GM19238 (cell line): ENCODE results near the gene SEMA4A.
A peak's percentile ranks its signal among the peaks of the same experiment; 100 is the strongest.
"Not testable (repeated sequence)": the region's sequence is repeated elsewhere in the genome, so short reads cannot be mapped to it uniquely, and the experiment has no call there.

Experiments
- DNase-seq: peaks from one replicate; pipeline ENCODE4 v3.0.0; 2011; ENCODE audit warnings: low spot score; ENCODE audit not compliant: insufficient read length

SEMA4A gene

DNA sequence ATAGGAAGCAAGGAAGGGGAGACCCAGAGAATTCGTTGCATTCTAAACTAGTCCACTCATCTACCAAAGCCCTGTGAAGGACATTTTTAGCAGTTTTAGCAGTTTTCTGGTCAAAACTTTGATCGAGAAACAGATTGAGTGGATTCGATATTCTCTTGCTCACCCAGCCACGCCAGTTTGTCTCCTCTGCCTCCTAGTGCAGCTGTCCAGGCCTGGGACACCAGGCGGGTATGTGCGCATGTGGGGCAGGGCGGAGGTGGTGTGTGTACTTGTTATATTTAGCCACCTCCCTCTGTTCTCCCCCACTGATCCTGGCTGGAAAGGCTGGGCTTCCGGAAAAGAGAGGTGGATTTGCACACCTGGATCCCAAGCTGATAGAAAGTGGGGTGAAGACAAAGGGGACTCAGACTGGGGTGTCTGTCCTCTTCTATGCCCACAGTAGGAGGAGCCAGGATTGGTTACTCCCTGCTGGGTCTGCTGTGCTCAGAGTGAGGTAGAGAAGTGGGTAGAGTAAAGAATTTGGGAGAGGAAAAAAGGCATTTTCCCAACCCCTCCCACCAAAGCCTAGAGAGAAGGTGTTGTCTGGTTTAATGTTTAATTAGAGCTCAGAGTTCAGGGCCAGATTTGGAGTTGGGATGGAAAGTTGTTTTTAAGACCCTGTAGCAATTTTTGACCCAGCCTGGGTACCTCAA lies 35.1 kb upstream of the SEMA4A start:
- DNase-seq, result no peak

DNA sequence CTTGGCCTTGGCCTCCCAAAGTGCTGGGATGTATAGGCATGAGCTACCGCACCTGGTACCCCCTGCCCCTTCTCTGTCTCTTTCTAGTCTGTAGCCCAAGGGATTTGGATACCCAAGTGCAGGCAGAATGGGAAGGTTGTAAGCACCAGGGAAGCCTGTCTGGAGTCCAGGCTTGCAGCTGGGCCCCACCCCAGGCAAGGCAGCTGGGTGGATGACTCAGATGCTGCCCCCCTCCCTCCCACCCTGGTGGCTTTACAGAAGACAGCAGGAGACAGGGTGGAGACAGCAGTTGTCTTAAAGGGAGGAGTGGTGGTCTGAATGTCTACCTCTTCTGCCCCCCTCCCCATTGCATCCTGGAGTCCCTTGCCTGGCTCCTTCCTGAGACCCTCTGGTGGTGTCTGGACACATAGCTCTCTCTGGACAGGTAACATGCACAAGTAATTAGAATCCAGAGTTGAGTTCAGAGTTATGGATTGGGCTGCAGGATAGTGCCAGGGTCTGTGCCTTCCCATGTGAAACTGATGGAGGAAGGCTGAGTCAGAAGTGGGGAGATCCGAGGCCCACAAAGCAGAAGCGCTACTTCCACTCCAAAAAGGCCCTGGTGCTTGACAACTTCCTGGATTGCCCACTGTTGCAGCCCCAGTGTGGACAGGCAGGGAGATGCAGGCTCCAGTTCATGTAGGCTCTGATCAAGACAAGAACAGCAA lies 33.7 kb upstream of the SEMA4A start:
- DNase-seq, result no peak

DNA sequence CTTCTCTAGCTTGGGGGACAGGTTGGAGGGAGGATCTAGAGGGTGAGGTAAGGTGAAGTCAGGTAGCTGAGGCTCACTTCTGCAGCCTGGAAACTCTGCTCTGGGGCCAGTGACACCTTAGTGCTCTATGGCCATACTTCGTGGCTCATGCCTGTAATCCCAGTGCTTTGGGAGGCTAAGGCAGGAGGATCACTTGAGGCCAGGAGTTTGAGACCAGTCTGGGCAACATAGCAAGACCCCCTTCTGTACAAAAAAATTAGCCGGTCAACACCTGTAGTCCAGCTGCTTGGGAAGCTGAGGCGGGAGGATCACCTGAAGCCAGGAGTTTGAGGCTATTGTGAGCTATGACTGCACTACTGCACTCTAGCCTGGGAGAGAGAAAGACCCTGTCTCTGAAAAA lies 33.1 kb upstream of the SEMA4A start:
- DNase-seq, result no peak

DNA sequence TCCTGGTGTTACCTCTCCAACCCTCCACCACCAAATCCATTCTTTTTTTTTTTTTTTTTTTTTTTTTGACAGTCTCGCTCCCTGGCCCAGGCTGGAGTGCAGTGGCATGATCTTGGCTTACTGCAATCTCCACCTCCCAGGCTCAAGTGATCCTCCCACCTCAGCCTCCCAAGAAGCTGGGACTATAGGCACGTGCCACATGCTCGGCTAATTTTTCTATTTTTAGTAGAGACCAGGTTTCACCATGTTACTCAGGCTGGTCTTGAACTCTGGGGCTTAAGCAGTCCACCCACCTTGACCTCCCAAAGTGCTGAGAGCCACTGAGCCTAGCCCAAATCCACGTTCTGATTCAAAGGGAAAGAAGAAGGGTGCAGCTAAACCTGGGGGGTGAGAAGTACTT lies 32.4 kb upstream of the SEMA4A start:
- DNase-seq, result not testable (repeated sequence)

DNA sequence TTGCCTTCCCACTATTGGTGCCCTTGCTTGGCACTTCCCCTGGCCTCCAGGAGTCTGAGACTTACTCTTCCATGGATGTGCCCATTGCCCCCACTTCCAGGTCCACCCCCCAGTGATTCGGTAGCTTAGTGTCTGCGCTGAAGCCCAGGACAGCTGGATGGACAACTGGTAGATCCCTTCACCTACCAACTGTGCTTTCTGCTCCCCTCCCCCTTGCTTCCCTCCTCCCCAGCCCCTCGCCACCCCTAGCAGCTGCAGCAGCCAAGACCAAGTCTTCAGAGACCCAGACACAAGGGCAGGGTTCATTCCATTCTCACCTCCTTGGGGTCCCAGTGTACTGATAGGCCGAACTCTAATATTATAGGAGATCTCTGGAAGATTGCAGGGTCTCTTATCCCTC lies 31.9 kb upstream of the SEMA4A start:
- no peak for DNase-seq

DNA sequence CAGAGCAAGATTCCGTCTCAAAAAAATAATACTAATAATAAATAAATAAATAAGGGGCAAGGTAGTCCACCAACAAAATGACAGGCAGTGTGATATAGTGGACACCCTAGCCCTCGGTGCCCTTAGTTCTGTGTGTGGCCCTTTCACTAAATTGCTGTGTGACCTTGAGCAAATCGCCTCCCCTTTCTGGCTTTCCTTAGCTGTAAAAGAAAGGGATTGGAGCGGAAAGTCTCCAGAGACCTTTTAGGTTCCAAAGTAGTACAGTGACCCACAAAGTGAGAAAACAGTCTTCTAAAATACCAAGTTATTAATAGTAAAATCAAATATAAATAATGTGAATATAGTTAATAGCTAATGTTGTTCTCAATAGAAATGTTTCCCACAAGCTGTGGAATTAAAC lies 31.3 kb upstream of the SEMA4A start:
- no peak for DNase-seq

DNA sequence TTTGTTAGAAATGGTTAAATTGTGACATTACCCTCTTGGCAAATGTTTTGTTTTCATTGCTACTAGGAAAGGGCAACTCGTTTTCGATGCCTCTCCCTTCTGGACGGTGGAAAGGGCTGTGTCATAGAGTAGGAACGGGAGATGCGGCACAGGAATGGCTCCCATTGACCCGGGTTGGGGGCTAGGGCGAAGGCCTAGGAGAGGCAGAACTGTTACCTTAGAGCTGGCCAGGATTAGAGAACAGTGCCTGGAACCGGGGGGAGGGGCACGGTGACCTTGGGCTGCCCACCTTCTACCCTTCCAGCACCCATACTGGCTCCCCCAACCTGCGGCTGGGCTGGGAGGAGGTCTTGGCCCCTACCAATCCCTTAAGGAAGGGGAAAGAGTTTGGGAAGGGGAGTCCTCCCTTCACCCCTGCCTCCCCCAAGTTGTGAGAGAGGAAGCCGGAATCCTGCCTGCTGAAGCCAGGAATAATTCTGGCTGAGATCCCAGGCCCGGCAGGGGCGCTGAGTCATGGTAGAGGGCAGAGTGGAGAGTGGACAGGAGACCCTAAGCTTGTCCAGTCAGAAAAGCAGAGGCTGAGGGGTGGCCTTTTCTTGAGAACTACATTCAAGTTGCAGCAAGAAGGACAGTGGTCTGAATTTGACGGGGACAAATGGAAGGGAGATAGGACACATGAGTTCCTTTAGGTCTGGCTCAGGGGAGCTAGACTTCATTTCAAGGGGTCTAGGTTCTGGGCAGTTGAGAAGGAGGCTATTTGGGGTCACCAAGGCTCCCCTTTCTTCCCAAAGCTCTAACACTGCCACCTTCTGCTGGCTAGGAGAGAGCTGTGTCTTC lies 30.6 kb upstream of the SEMA4A start:
- no peak for DNase-seq

DNA sequence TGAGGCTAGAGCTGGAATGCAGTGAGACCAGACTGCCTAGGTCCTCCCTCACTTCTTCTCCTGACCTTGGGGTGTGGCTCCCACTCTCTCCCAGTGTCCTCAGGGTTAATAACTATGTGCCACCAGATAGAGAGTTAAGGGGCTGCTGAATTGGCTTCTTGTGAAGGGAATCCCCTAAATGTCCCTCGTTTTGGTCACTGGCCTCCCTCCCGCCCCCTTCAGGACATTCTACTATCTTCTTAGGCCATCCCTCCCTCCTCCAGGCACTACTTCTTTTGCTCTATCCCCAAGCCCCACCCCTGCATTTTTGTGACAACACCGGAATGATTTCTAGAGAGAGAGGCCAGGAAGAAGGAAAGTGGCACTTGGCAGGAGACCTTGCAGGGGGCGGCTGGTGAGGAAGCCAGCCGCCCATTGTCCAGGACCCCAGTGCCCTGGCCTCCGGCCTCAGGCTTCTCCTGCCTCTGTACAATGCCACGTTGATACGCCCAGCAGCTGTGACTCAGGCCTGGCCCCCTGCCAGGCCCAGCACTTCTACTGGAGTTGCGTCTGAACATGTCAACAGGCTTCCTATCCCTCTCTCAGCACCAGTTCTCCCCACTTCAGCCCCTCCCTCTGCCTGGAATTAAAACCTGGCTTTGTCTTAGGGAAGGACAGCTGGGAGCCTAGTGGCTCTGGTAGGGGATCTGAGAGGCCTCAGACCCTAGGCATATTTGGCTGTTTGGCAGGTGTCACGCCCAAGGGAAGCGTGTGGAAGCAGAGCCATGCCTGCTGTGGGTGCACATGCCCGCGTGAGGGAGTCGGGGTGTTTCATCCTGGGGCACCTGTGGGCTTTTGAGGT lies 29.8 kb upstream of the SEMA4A start:
- no peak for DNase-seq

DNA sequence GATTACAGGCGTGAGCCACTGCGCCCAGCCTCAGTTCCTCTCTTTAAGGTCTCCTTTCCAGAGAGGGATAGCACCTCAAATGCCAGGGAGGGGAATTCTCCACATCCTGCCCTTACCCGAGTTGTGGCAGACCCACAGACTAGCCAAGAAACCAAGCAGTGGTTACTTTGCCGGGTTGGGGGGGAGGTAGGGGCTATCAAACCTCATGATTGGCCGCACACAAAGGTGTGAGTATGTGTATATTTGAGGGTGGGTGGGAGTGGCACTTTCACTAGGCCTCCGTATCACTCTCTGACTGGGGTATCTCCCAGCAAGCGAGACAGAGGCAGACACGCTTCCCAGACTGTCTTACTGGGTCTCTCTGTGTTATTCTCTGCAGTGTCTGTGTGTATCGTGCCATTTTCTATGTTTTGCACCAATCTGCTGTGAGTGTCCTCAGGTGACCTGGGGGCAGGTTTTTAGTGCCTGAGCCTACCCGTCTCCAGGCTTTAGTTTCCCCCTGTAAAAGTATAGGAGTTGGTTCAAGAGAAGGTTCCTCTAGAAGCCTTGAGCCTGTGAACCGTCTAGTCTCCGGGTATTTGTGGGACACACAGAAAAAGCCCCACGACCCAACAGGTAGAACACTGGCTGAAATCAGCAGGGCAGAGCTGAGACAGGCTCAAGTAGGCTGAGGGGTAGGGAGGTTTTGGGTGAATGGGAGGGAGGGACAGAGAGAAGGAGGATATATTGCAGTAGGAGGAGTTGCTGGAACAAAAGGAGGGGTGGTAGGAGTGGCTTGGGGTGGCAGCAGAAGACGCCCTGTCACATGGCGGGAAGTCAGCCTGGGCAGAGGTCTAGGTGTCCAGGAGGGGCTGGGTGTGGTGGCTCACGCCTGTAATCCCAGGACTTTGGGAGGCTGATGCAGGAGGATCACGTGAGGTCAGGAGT lies 28.6 kb upstream of the SEMA4A start:
- DNase-seq, result no peak

DNA sequence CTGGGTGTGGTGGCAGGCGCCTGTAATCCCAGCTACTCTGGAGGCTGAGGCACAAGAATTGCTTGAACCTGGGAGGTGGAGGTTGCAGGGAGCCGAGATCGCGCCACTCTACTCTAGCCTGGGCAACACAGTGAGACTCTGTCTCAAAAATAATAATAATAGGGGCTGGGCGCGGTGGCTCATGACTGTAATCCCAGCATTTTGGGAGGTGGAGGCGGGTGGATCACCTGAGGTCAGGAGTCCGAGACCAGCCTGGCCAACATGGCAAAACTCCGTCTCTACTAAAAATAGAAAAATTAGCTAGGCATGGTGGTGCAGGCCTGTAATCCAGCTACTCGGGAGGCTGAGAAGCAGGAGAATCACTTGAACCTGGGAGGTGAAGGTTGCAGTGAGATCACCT lies 27.8 kb upstream of the SEMA4A start:
- not testable (repeated sequence) for DNase-seq

DNA sequence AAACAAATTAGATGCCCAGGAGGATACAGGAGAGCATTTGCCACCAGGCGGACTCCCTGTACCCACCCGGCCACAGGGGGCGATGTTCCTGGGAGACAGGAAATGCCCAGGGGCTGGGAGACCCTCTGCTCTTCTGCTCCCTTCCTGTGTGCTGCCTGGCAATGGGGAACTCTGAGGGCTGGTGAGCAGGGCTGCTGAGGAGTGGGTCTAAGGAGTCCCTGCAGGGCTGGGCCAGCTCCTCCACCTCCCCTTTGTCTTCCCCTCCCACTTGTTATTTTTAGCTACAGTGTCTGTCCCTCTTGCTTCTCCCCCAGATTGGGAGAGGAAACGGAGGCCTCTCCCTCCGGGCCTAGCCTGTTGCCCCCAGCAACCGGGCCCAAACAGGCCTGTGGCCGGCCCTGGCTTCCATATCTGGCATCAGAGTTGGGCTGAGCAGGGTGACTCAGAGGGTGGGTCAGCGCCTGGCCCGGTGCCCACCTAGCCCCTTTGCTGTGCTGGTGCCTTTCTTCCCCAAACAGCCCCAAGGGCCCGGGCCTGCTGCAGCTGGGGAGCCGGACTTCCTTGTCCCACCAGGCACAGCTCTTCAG lies 27.2 kb upstream of the SEMA4A start:
- DNase-seq, result no peak

DNA sequence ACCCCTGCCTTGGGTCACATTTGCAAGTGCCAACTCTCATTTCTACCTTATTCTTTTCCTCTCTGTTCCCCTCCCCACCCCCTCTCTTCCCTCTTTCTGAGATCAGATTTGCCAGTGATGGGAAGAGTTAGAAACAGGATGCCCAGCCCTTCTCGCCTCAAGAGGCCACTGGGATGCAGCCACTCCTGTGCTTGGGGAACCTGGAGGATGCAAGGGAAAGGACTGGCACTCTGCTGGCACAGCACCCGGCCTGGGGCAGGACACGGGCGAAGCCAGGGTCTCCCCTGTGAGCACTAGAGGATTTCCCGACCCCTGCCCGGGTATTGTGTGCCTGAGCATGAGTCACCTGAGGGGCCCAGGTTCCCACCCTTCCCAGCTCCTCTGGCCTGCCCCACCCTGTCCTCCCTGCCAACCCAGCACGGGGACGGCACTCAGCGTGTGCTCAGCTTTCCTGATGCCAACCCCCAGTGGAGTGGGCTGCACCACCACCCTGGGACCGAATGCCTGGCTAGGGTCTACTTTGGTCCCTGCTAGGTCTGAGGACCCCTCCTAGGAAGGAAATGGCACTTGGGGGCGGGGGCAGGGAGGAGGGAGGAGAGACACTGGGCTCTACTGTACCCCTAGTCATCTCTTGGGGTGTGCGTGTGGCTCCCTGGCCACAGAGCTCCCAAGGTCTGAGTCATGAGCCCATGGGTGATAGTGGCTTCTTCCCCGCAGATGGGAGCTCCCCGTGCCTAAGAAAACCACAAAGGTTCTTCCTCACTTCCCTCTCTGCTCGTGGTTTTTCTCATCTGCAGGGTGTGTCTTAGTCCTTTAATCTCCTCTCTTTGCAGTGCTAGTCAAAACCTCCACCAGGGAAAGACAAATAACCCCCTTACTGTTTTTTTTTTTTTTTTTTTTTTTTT lies 26.5 kb upstream of the SEMA4A start:
- DNase-seq, result no peak

DNA sequence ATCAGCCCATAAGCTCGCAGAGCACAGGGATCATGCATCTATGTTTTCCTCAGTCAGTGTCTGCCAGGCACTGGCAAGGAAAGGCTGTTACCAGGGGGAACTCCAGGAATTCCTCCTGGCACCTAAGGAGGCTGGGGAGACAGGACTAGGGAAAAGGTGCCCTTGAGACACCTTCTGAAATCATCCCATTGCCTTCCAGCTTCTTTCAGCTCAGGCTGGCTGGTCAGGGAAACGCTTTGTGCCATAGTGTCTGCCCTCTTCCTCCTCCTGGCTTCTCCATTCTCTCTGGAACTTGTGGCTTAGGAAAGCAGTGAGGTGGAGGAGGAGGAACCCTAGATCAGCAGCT lies 25.1 kb upstream of the SEMA4A start:
- no peak for DNase-seq

DNA sequence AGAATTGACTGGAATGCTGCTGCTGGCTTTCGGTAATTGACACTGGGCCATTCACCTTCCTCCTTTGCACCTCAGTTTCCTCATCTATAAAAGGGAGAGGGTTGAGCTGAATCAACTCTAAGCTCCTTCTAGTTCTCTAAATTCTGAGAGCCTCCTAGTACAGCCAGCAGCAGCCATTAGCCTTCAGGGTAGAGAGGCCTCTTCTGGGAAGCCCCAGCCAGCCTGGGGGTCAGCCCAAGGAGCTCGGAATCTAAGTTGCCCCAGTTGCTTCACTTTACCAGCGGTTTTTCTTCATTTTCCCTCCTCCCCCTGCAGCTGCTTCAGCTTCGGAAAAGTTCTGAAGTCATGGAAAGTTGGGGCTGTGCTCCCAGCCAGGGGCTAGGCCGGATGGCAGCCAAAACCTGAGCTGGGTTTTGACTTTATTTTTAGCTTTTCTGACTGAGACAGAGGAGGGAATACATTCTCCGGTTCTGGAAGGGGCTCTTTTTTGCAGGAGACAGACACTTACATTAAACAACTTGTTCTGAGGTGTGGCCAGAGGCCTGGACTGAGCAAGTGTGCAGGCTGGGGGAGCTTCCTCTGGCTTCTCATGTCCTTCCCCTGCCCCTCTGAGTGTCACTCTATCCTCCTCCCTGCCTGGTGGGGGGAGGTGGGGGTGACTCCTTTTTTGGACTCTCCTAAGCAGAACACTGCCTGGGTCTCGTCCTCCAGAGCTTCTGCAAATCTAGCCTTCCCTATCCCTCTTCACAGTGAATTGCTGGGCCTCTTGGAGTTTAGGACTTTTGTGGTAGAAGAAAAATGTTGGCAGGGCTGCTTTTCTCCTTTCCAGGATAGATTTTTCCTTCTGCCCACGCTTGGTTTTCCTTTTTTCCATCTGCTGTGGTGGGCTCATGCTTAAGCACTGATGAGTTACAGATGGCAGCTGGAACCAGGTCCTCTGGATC lies 24.5 kb upstream of the SEMA4A start:
- no peak for DNase-seq

DNA sequence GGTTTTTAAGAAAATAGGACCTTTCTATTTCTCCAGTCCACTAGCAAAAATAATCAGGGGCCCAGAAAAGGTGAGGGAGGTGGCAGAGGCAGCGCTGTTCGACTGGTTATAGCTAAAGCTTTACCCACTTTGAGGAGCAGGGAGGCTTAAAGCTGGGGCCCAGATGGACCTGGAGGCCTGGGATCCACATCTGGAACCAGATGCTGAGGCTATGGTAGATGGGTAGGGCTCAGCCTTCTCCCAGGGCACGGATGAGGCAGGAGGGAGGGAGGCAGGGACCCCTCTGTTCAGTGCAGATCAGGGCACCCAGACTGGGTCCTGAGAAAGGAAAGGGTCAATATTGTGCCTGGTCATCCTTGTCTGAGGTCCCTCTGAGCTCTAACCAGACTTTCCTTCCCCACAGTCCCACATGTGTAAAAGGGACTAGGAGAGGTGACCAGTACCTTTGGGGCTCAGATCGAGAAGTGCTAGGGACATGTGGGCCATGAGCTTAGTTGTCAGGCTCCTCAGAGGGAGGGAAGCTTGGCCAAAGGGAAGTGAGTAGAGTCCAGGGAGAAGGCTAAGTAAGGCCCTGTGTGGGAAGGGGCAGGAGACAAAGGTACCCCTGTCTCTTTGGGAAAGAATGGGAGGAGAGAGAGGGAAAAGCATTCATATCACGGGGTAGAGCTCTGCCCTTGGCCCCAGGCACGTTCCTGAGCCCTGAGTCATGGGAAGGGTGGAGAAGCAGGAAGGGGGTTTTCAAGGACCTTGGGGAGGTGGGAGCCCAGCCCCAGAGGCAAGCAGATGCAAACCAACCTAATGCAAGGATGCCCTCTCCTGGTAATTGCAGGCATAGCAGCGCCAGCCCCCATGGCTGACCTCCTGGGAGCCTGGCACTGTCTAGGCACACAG lies 23.5 kb upstream of the SEMA4A start:
- peak; percentile 65 for DNase-seq

DNA sequence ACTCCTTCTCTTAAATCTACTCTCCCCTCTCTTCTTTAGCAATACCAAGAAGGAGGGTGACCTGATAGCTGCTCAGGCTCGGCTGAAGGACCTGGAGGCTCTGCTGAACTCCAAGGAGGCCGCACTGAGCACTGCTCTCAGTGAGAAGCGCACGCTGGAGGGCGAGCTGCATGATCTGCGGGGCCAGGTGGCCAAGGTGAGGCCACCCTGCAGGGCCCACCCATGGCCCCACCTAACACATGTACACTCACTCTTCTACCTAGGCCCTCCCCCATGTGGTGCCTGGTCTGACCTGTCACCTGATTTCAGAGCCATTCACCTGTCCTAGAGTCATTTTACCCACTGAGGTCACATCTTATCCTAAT lies 22.8 kb upstream of the SEMA4A start:
- DNase-seq, result no peak
